ENCODE results near the gene TFF3.

The TFF3 gene

GRCh38 chr21:42285569-42286245 is 29.5 kb downstream of the TFF3 start:
- DNase-seq, result no peak

GRCh38 chr21:42282715-42283114 is 32.5 kb downstream of the TFF3 start:
- no peak for DNase-seq

- DNase-seq, result no peak
These were observed 33.2 kb downstream of the TFF3 start for GRCh38 chr21:42282021-42282420.

GRCh38 chr21:42281181-42281680 is 34.0 kb downstream of the TFF3 start:
- DNase-seq, result no peak

GRCh38 chr21:42280356-42281180 is 34.6 kb downstream of the TFF3 start:
- no peak for DNase-seq

- DNase-seq, result no peak
These were observed 35.3 kb downstream of the TFF3 start for GRCh38 chr21:42279888-42280287.

- DNase-seq, result no peak
These were observed 35.8 kb downstream of the TFF3 start for GRCh38 chr21:42279341-42279871.

- DNase-seq, result no peak
These were observed 36.6 kb downstream of the TFF3 start for GRCh38 chr21:42278451-42279149.

- DNase-seq, result no peak
These were observed 37.6 kb downstream of the TFF3 start for GRCh38 chr21:42277593-42277992.

GRCh38 chr21:42276526-42277154 is 38.6 kb downstream of the TFF3 start:
- no peak for DNase-seq

GRCh38 chr21:42276076-42276475 is 39.1 kb downstream of the TFF3 start:
- DNase-seq, result no peak

- no peak for DNase-seq
These were observed 42.1 kb downstream of the TFF3 start for GRCh38 chr21:42272984-42273600.

GRCh38 chr21:42272109-42272962 is 42.9 kb downstream of the TFF3 start:
- DNase-seq, result no peak

GRCh38 chr21:42271065-42271464 is 44.1 kb downstream of the TFF3 start:
- DNase-seq, result no peak

- DNase-seq, result no peak
These were observed 45.8 kb downstream of the TFF3 start for GRCh38 chr21:42269386-42269785.

GRCh38 chr21:42266971-42267556 is 48.1 kb downstream of the TFF3 start:
- no peak for DNase-seq

- no peak for DNase-seq
These were observed 49.9 kb downstream of the TFF3 start for GRCh38 chr21:42265231-42265812.

- no peak for DNase-seq
These were observed 50.7 kb downstream of the TFF3 start for GRCh38 chr21:42264245-42265195.

GRCh38 chr21:42263591-42264131 is 51.5 kb downstream of the TFF3 start:
- no peak for DNase-seq
